Fibroblast of skin of right biceps (primary cell): Measurements from ENCODE around the gene KCNA2.
A peak's percentile ranks its signal among the peaks of the same experiment; 100 is the strongest.

Experiments used
- DNase-seq: peaks from one replicate; pipeline ENCODE4 v3.0.0-alpha.2; 2013

KCNA2 gene

DNA sequence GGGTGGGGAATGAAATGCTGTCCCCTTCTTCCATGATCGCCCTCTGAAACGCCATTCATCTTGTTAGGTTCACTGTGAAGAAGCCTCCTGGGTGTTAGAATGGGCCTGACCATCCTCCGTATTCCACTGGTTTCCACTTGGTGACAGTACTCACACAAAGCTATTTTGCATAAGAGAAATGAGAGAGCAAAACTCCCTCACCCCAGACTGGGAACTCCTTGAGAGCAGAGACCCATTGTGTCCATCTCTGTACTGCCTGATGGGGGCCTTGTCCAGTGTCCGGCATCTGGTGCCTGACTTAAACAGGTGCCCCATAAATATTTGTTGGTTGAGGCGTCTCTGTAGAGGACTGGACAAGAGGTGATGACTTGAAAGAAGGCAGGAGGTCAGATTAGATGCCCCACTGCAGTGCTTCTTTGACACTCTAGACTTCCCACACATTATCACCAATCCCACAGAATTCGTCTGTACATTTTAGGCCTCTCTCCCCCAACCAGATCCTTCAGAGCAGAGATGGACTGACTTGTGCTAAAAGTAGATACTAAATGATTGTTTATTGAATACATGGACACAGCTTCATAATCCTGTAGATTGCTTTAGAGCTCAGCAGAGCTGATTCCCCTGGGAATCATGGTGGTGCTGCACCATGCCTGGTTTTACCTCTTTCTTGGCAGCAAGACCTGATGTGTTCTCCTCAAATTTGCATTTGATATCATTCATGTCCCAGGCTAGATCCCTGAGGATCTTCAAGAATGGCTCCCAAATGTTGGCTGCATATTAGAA, 22.4 kb upstream of the KCNA2 start:
- no peak for DNase-seq

DNA sequence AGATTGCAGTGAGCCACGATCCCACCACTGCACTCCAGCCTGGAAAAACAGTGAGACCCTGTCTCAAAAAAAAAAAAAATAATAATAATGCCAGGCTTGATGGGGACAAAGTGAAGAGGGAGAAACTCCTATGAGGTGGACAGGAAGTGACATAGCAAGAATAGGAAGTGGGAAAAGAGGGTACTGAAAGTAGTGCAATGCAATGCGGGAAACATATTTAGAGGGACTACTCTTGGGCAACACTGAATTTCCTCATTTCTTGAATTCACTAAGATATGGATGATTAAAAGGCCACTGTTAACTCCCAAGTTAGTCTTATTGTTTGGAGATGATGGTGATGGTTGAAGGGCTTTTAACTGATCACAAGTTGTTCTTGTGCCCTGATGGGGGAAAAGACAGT, 21.6 kb upstream of the KCNA2 start:
- DNase-seq, result no peak

DNA sequence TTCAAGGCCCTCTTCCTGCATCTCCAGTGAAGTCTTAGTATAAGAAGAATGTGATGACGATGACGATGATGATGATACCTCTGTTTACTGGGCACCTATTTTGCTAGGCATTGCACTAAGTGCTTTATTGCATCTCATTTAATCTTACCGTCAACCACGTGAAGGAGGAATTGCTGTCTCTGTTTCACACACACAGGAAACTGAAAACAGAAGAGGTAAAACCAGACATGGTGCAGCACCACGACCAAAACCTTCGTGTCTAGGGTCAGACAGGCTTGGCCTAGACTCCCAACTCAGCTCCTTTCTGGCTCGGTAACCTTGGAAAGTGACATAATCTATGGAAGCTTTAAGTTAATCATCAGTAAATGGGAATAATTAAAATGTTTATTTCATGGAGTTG, 20.7 kb upstream of the KCNA2 start:
- no peak for DNase-seq

DNA sequence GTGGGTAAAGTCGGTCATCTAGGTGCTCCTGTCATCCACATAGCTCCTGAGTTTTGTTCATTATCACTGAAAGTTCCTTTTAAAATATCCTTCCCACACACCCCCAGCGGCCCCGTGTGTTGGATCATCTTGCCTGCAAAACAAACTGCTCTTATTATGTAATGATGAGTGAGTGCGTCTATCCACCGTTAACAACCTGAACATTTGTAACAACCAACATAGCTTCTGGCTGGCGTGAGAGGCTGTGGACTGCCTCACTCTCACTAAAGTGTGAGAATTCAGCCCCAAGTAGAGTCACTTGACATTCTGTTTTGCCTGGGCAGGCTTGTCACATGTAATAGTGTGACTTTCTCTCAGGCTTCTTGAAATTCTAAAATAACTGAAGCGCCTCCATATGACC, 14.5 kb upstream of the KCNA2 start:
- no peak for DNase-seq

DNA sequence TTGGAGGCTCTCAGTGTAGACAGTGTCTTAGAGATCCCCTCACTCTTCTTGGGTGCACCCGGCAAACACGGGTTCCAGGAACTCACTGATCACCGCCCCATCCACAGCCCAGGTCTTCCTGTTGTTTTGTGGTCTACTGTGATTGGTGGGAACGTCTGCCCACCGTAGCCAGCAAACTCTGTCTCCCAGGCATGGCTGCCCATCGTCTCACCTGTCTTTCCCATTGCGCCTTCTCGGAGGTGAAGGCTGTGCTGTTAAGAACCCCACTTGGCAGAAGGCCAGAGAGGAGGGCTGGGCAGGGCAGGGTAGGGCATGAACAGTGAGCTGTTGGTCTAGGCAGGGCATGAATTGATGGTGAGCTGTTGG, 14.1 kb upstream of the KCNA2 start:
- DNase-seq, result no peak

DNA sequence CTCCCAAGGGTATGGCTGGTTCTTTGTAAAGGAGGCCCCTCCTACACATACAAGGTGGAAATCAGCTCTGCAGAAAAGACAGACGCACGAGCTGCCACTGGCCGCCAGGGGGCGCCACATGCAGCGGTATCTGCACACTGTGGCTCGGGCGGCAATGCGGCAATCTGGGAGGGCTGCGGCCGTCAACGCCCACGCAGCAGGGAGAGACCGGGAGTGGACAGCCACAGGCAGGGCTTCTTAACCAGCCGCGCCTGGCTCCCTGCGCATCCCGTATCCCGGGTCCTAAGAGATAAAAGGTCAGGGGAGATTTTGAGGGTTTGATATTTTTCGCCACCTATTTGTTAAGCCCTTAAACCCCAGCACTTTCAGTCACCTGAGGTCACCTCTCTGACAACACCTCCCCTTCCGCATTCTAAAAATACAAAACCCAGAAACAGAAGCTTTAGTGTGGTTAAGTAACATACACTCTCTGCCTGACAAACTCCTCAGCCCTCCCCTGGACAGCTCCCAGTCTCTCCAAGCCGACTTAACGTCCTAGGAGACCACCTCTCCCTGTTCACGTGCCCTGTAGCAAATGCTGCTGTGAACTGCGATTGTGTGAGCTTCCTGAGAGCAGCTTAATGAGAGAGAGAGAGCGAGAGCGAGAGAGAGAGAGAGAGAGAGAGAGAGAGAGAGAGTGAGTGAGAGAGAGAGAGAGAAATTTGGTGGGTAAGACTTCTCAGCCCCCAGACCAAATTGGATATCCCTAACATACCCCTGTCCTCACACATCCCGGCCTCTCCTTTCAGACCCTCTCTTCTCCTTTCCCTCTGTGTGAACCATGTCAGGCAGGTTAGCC, 13.5 kb upstream of the KCNA2 start:
- DNase-seq, result peak; percentile 58

DNA sequence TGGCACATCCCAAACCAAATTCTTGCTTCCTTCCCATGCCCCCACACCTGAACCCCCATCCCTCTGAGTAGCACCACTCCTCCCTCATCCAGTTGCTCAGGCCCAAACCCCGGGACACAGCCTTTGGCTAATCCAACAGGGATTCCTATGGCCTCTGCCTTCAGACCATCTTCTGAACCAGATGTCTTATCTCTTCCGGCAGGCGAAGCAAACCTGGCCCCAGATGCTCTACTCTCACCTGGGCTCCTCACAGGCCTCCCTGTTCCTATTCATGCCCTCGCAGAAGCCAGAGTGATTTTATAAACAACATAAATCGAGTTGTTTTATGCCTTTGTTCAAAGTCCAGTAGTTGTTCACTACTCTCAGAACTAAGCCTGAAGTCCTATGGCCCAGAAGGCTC, 12.5 kb upstream of the KCNA2 start:
- DNase-seq, result no peak

DNA sequence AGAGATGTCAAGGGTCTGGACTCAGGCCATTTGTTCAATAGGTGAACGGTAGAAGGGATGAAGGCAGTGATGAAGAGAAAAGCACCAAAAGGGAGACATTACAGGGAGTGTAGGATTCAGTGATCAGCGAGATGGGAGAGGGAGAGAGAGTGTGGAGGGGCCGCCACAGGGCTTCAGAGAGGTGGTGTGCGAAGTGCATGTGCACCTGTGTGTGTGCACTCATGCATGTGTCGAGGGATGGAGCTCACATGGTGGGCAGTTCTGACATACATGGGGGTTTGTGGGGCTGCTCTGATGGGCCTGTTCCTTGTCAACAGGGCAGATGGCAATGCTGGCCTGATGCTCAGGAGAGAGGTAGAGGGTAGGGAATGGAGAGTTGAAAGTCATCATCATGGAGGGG, 11.4 kb upstream of the KCNA2 start:
- no peak for DNase-seq

DNA sequence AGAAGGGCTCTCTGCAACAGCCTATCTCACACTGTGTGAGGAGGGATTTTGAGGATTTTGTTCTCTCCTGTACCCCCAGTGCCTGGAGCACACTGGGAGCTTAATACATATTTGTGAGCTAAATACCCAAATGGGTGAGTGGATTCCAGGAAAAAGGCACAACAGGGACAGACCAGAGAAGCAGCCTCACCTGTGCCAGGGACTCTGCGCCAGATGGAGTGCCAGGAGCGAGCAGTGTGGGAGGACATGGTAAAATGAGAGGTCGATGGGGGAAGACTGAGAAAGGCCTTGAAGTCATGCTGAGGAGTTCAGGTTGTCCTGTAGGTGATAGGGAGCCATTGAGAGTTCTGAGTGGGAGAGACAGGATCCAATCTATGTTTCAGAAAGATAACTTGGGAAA, 11.0 kb upstream of the KCNA2 start:
- no peak for DNase-seq

DNA sequence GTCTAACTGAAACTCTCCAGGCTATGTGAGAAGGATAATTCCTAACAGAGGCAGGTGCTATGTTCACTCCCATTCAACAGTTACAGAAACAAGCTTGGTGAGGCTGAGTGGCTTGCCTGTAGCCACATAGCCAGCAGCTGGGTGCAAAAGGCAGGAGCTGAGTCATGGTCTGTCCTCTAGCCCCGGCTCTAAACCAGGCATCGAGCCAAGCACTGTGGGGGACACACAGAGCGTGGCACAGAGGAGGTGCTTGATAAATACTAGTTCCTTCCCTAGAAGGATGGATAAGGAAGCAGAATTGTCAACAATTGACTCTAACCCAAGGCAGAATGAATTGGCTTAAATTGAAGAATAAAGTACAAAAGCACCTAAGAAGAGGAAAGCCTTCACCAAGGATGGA, 10.4 kb upstream of the KCNA2 start:
- no peak for DNase-seq

DNA sequence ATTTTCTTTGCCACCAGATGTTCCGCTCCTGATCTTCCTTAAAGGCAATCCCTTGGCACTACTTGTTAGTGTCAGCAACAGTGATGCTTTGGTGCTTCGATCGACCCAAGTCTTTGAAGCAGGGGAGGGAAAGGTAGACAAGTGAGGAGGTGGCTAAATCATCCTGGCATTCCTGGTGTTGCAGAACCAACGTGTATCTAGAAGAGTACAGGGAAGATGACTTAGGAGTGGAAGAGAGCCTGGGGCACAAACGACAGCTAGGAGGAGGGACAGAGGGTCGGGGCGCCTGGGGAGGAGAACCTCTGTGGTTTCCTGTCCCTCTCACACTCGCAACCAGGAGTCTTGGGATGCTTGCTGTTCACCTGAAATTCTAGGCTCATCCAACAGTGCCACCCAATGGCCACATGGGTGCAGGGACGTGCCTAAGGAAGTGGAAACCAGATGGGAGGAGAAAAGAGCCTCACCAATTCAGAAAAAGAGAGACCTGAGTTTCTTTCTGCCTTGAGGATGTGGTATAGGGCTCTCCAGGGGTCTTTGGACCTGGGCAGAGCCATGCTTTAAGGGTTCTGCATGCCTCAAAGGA, 9.5 kb upstream of the KCNA2 start:
- peak; percentile 43 for DNase-seq

DNA sequence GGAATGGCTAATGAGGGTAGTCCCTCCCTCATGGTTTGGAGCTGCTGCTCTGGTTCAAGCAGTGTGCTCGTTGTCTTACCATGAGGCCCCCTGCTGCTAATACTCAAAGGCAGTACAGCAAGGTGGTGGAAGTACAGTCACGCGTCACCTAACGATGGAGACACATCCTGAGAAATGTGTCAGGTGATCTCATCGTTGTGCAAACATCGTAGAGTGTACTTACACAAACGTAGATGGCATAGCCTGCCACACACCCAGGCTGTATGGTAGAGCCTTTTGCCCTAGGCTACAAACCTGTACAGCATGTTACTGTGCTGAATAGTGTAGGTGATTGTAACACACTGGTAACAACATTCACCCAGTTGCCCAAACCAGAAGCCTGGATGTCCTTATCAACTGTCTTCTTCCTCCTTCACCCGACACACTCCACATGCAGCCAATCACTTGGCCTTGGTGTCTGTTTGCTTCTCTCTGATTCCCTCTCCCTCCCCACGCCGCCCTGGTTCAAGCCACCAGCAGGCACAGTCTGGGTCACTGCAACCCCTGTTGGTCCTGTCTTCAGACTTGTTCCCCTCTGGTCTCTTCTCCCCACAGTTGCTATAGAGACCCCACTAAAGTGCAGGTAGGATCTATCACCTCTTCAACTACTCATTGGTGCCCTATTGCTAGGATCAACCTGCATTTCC, 6.0 kb upstream of the KCNA2 start:
- DNase-seq, result no peak

DNA sequence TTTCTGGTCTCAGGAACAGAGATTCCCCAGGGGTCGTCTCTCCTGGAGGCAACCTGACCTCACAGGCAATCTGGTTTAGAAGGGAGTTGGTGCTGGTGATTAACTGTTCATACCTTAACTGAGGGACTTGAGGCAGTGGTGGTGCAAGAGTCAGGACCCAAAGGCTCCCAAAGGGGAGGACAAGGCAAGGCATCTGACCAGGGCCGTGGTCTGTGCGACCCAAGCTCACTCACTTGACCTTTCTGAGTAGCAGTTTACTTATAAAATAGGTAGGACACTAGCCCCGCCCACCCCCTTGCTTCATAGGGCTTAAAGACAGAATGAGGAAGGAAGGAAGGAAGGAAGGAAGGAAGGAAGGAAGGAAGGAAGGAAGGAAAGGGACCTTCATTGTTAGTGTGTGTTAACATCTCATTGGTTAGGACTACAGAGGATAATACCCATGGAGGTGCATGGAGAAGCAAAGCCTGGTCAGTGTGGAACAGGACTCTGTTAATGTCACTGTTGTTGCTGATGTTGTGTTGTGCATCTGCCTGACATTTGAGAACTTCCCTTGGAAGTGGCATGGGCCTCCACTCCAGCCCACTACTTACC, 4.6 kb upstream of the KCNA2 start:
- no peak for DNase-seq

DNA sequence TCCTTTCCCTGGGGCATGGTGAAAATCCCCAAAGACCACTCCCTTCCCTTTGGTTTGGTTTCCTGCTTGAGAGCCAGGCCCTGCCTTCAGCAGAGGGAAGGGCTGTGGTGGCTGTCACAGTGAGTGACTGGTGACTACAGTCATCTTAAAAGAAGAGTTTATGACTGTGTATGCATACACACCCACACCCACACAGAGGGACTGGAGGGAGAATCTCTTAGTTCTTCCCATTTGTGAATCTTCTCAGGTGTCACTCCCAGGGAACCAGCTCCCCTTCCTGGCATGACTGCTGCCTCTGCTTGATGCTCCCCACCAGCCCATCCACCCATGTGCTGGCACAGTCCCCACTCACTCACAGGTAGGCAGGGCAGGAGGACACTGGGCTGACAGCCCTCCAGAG, 3.9 kb upstream of the KCNA2 start:
- no peak for DNase-seq

DNA sequence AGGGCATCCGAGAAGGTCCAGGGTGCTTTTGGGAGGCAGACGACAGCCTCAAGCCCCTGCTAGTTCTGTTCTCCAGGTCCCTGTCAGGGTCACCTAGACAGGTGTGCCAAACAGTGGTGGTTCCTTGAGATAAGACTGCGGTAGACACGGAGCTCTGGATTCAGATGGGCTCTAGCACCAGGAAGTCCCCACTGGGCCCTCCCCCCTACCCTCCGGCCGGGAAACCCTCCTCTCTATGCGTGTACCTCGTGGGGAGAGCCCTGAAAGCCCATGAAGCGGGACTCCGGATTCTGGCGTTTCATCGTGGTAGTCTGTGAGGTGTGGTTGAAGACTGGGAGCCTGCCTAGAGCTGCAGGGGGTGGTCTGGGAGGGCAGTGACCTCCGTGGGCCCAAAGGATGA, 2.1 kb upstream of the KCNA2 start:
- no peak for DNase-seq

DNA sequence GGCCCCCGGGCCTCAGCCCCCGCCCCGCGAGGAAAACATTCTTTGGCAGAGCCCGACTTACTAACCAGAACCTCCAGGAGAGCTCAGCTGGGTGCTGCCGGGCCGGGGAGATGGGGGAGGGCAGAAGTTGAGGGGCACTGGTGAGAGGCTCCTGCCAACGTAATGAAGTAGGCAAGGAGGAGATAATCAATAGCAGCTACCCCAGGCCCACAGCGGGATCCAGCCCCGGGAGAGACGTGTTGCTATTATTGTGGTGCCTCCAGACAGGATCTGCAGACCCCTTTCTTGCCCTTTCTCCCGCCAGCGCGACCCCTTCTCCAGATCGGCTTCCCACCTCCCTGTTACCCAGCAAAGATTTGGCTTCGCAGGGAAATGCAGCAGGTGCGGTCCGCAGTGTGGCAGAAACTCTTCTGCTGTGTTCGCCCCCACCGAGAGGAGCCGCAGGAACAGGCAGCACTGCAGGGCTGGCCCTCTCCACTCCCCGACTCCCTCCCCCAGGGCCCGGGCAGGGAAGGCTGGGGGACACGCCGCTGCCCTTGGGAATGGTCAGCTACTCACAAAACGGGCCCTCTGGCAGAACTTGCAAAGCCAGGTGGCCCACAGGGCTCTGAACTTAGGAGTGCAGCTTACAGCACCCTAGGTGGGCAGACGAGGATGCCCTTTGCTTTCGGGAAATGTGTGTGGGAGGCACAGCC, 1.5 kb upstream of the KCNA2 start:
- DNase-seq, result no peak

DNA sequence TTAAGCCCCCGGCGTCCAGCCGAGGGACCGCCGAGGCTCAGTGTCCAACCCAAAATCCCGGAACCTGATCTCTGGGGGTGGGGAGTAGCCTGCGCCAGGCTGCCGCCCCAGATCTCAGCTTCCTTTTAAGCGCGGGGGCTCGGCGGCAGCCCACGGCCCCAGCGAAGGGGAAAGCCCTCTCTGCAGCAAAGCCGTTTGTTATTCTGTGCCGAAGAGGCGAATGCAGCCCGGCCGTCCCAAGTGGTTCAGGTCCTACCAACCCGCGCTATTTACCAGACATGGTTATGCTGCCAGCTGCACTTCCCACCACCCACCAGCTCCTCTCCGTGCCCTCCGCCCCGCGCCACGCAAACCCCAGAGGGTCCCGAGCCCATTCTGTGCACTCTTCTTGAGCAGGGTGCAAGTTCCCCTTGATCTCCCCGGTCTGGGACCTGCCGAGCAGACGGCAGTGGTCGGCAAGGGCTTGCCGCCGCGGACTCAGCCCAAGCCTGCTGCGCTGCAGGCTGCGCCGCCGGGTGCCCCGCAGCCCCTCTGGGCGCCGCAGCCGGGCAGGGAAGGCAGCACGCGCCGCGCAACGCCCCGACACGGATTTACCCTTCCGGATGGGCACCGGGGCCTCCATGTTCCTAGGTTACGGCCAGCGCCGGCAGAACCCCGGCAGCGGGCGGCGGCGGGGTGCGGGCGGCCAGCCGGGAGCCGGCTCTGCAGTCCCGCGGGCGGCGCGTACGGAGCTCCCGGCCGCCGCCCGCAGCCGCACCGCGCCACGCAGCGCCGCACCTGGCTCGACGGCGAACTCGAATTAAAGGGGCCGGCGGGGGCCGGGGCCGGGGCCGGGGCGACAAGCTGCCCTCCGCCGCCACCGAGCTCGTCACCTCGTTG, 738 bp upstream of the KCNA2 start:
- DNase-seq, result no peak

DNA sequence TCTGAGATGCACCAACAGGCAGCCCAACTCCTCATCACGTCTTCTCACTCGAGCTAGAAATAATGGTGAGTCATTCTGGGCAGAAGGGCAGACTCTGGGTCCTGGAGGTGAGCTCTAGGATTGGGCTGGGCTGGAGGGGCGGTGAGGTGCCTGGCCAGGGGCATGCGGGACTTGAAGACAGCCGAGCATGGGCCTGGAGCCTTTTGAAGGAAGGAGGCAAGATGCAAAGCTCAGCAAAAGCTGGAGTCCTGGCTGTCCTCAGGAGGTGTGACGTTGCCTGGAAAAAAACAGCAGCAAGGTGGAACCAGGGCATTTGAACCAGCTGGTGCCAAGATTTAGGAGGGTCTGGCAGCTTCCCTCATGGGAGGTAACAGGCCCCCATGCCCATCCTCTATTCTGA, 712 bp downstream of the KCNA2 start:
- DNase-seq, result no peak

DNA sequence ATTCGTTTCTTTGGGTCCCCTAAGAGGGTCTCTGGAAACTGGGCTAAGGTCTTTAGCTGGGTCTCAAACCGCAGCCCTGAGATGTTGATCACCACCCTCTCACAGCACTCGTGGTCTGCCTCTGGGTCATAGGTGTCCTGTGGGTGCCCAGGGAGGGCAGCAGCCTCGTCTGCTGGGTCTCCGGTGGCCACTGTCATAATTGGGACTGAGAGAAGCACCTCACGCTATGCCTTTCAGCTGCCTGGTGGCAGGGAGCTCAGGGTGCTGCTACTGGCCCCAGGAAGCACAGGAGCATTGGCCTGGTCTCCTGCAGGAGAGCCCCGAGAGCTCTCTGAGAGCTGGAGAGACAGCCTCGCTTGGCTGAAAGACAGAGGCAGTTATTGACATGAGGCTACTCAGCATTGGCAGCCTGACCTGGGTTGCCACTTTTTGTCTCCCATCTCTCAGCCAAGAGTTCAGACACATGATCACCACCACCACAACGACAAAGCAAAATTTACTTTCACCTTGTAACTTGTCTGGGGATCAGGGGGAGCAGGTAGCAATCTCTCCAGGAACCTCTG, 1.5 kb downstream of the KCNA2 start:
- DNase-seq, result no peak

DNA sequence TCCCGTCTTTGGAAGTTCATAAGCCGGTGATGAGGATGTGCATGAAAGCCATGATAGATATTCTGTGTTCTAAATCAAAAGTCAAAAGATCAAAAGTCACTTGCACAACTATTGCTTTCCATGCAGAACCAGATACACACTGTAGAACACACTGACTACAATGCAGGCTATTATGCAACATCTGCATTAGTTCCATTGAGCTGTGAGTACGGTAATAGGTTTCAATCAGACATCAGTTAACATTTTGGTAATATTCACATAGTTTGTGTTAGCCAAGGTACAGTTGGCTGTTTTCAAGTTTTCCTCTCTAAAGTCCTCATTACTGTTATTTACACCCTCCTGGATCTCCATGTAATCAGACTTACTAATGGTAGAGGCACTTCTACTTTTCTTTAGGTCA, 3.1 kb downstream of the KCNA2 start:
- DNase-seq, result no peak

DNA sequence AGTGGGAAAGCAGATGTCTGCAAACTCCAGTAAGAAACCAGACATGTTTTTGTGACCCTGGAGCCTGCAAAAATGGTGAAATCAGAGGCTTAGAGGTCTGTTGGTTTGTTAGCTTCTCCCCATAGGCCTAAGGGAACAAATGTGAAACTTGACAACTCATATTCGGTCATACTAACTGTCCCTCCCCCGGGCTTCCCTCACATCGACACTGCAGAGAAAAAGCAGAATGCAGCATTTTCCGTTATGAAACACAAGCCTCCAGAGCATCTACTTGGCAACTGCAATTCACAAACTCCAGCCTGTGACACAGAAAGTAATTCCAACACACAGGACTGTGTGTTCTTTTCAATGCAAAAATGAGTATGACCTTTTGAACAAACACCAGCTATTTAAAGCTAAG, 3.7 kb downstream of the KCNA2 start:
- no peak for DNase-seq
